ENCODE results near the gene EPHB2. TPM values are rescaled to one million over a fixed set of nuclear protein-coding genes. Genes with fewer than 3 reads are reported as not detected.

Gene EPHB2
- total RNA-seq, 1 donor from 2014 or later: 69.4 TPM

DNA sequence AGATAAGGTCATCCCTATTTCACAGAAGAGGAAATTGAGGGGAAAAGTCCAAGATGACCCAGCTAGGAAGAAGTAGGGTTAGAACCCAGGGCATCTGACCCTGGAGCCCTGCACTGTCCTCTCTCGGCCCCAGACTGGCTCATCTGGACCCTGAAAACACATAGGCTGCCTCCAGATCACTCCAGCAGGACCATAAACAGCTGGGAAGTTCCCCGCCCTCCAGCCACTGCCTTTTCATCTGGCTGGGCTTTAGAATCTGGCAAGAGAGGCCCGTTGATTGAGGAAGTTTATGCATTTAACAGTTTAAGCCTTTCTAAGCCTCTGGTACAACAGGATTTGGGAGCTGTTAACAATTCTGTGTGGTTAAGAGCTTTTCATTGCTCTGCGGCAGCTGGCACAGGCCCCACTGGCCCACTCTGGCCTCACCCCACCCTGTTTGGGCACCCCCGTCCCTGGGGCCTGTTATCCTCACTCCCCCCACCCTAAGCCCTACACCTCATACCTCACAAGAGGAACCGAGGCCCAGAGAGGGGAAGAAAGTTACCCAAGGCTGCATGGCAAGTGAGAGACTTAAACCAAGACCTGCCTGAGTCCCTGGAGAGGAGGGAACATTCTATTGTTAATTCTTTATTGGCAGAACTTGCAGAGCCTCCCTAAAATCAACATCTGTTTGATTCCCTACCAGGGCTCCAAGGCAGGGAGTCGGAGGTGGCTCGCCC, 84.2 kb downstream of the EPHB2 start:
- H3K27ac Mint-ChIP-seq: no peak overlapping the region
- no peak for DNase-seq (ENCODE audit: low spot score, unreplicated experiment)
- peaks cover 3% of the 10 kb centered on the region for H3K36me3 Mint-ChIP-seq (ENCODE audit: insufficient read depth)
- H3K4me3 Mint-ChIP-seq (ENCODE audit: low read depth): no peak overlapping the region
- no peaks in the 10 kb centered on the region for H3K27me3 Mint-ChIP-seq
- no peaks in the 10 kb centered on the region for H3K9me3 Mint-ChIP-seq (ENCODE audit: low read depth)
- TF ChIP-seq CTCF (IDR thresholded peaks at IDR 0.05; ENCODE audit: unreplicated experiment): no peak
- H3K4me1 Mint-ChIP-seq (ENCODE audit: low read depth): peaks cover 22% of the 10 kb centered on the region

DNA sequence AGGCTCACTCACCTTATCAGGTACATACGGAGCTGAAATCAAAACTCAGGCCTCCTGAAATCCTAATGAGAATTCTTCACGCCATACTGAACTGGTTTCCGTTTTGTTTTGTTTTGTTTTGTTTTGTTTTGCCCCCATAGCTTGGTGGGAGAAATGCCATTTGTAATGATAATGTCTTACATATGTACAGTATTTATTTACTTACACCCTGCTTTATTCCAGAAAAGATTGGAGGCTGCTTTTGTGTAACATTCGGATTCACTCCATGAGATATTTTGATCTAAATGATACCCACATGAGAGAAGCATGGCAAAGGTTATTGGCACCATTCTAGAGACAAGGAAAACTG, 84.7 kb downstream of the EPHB2 start:
- H3K27ac Mint-ChIP-seq: no peak overlapping the region
- no peak for DNase-seq (ENCODE audit: low spot score, unreplicated experiment)
- peaks cover 3% of the 10 kb centered on the region for H3K36me3 Mint-ChIP-seq (ENCODE audit: insufficient read depth)
- H3K9me3 Mint-ChIP-seq (ENCODE audit: low read depth): no peaks in the 10 kb centered on the region
- no peak overlapping the region for H3K4me3 Mint-ChIP-seq (ENCODE audit: low read depth)
- peaks cover 22% of the 10 kb centered on the region for H3K4me1 Mint-ChIP-seq (ENCODE audit: low read depth)
- TF ChIP-seq CTCF (IDR thresholded peaks at IDR 0.05; ENCODE audit: unreplicated experiment): no peak
- H3K27me3 Mint-ChIP-seq: no peaks in the 10 kb centered on the region

DNA sequence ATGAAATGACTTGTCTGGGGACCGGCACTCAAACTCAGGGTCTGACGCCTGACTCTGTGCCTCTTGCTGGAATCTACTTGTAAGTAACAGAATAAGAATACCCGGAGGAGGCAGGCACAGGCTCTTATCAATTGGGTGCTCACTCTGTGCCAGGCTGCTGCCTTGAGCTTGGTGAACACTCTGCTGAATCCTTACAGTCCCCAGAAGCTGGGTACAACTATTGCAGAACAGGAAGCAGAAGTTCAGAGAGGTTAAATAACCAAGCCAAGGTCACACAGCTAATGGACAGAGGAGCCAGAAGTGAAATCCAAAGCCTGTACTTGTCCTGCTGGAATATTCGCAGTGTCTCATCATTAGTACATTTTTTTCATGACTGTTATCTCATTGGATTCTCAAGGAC, 86.0 kb downstream of the EPHB2 start:
- Mint-ChIP-seq H3K27me3 (no peaks in the 10 kb centered on the region), H3K4me3 (ENCODE audit: low read depth) (no peak overlapping the region), H3K4me1 (ENCODE audit: low read depth) (peaks cover 24% of the 10 kb centered on the region), H3K9me3 (ENCODE audit: low read depth) (no peaks in the 10 kb centered on the region), H3K27ac (no peak overlapping the region), H3K36me3 (ENCODE audit: insufficient read depth) (peaks cover 3% of the 10 kb centered on the region)
- no peak for DNase-seq (ENCODE audit: low spot score, unreplicated experiment)
- TF ChIP-seq CTCF (IDR thresholded peaks at IDR 0.05; ENCODE audit: unreplicated experiment): no peak

GRCh38 chr1:22798083-22798482, 87.4 kb downstream of the EPHB2 start:
- peaks cover 3% of the 10 kb centered on the region for H3K36me3 Mint-ChIP-seq (ENCODE audit: insufficient read depth)
- H3K27ac Mint-ChIP-seq: no peak overlapping the region
- H3K27me3 Mint-ChIP-seq: no peaks in the 10 kb centered on the region
- H3K4me1 Mint-ChIP-seq (ENCODE audit: low read depth): peaks cover 18% of the 10 kb centered on the region
- no peak overlapping the region for H3K4me3 Mint-ChIP-seq (ENCODE audit: low read depth)
- TF ChIP-seq CTCF (IDR thresholded peaks at IDR 0.05; ENCODE audit: unreplicated experiment): no peak
- DNase-seq (ENCODE audit: low spot score, unreplicated experiment): no peak
- no peaks in the 10 kb centered on the region for H3K9me3 Mint-ChIP-seq (ENCODE audit: low read depth)

GRCh38 chr1:22799971-22800370, 89.3 kb downstream of the EPHB2 start:
- no peak overlapping the region for H3K27ac Mint-ChIP-seq
- peaks cover 24% of the 10 kb centered on the region for H3K4me1 Mint-ChIP-seq (ENCODE audit: low read depth)

More at GRCh38 chr1:22799971-22800370, 89.3 kb downstream of the EPHB2 start:
- Mint-ChIP-seq H3K4me3 (ENCODE audit: low read depth) (no peak overlapping the region), H3K36me3 (ENCODE audit: insufficient read depth) (peaks cover 3% of the 10 kb centered on the region), H3K27me3 (no peaks in the 10 kb centered on the region), H3K9me3 (ENCODE audit: low read depth) (no peaks in the 10 kb centered on the region)
- TF ChIP-seq CTCF (IDR thresholded peaks at IDR 0.05; ENCODE audit: unreplicated experiment): no peak
- DNase-seq (ENCODE audit: low spot score, unreplicated experiment): no peak
